Panc1 (cell line): Measurements from ENCODE around the gene IRGC.

ENCODE experiments used
- POLR2AphosphoS5 ChIP-seq: IDR thresholded peaks from 2 replicates; pipeline ENCODE4 v1.6.1; 2012; ENCODE audit warnings: mild to moderate bottlenecking, low read depth, low read length, moderate library complexity
- SIN3A ChIP-seq: IDR thresholded peaks from 2 replicates; pipeline ENCODE4 v1.6.1; 2012; ENCODE audit warnings: low read depth, mild to moderate bottlenecking, low read length, moderate library complexity, borderline replicate concordance; ENCODE audit not compliant: insufficient read depth
- TCF7L2 ChIP-seq: IDR thresholded peaks from 2 replicates; pipeline ENCODE4 v1.6.1; 2011; ENCODE audit warnings: mild to moderate bottlenecking, low read depth, low read length, inconsistent platforms
- TF ChIP-seq, protein P1 (sequence below): fragments of 450-650 bp; IDR thresholded peaks from 2 replicates; pipeline ENCODE4 v1.5.1; 2017; ENCODE audit warnings: mild to moderate bottlenecking
- TF ChIP-seq, protein P2 (sequence below), 2 experiments: IDR thresholded peaks; 2 replicates each; pipeline ENCODE4 v1.6.1; 2011 to 2012; ENCODE audit warnings: low read depth in 2 of 2, control low read depth in 1 of 2, low read length in 1 of 2, mild to moderate bottlenecking in 1 of 2, moderate library complexity in 1 of 2; ENCODE audit not compliant: insufficient read depth in 1 of 2

DNA sequence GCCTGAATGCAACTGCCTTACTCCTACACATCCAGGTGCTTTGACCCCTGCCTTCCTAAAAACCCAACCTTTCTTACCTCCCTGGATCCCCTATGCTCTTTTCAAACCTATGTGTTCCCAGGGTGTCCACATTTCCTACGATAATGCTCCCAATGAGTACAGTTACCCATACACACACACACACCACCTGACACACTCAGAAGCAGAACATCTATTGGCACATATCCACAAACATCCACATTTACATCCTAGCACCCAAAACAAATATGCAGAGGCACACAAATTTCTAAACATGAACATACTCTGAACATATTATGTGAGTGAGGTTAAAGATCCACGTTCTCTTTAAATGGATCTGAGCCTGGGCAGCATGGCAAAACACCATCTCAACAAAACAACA is 23.5 kb upstream of the IRGC start:
- TF ChIP-seq, protein P1, sequence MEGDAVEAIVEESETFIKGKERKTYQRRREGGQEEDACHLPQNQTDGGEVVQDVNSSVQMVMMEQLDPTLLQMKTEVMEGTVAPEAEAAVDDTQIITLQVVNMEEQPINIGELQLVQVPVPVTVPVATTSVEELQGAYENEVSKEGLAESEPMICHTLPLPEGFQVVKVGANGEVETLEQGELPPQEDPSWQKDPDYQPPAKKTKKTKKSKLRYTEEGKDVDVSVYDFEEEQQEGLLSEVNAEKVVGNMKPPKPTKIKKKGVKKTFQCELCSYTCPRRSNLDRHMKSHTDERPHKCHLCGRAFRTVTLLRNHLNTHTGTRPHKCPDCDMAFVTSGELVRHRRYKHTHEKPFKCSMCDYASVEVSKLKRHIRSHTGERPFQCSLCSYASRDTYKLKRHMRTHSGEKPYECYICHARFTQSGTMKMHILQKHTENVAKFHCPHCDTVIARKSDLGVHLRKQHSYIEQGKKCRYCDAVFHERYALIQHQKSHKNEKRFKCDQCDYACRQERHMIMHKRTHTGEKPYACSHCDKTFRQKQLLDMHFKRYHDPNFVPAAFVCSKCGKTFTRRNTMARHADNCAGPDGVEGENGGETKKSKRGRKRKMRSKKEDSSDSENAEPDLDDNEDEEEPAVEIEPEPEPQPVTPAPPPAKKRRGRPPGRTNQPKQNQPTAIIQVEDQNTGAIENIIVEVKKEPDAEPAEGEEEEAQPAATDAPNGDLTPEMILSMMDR: no peak
- TF ChIP-seq POLR2AphosphoS5 (no peak), TCF7L2 (no peak), SIN3A (no peak)
- TF ChIP-seq, protein P2, sequence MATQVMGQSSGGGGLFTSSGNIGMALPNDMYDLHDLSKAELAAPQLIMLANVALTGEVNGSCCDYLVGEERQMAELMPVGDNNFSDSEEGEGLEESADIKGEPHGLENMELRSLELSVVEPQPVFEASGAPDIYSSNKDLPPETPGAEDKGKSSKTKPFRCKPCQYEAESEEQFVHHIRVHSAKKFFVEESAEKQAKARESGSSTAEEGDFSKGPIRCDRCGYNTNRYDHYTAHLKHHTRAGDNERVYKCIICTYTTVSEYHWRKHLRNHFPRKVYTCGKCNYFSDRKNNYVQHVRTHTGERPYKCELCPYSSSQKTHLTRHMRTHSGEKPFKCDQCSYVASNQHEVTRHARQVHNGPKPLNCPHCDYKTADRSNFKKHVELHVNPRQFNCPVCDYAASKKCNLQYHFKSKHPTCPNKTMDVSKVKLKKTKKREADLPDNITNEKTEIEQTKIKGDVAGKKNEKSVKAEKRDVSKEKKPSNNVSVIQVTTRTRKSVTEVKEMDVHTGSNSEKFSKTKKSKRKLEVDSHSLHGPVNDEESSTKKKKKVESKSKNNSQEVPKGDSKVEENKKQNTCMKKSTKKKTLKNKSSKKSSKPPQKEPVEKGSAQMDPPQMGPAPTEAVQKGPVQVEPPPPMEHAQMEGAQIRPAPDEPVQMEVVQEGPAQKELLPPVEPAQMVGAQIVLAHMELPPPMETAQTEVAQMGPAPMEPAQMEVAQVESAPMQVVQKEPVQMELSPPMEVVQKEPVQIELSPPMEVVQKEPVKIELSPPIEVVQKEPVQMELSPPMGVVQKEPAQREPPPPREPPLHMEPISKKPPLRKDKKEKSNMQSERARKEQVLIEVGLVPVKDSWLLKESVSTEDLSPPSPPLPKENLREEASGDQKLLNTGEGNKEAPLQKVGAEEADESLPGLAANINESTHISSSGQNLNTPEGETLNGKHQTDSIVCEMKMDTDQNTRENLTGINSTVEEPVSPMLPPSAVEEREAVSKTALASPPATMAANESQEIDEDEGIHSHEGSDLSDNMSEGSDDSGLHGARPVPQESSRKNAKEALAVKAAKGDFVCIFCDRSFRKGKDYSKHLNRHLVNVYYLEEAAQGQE (IDR thresholded peaks at IDR 0.05; ENCODE audit: insufficient read depth in 1 of 2, low read depth in 2 of 2, low read length in 1 of 2): no peak
